ENCODE data around the gene EXOSC2. TPM values are rescaled to one million over a fixed set of nuclear protein-coding genes. Genes with fewer than 3 reads are reported as not detected.
A peak's percentile ranks its signal among the peaks of the same experiment; 100 is the strongest.

The EXOSC2 gene
- total RNA-seq, 1 donor from 2014 or later, result 75.5 TPM

DNA sequence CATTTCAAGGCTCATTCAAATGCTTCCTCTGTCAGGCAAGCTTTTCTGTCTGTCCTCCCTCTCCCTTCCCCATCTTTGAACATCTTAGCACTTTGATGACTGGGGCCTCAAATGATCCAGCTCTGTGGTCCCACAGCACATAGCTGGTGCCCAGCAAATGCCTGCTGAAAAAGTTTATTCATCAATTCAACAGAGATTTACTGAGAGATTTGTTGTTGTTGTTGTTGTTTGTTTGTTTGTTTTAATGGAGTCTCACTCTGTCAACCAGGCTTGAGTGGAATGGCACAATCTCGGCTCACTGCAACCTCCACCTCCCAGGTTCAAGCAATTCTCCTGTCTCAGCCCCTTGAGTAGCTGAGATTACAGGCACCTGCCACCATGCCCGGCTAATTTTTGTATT lies 6.0 kb upstream of the EXOSC2 start:
- Histone ChIP-seq H3F3A (ENCODE audit: low read depth) (peaks cover 31% of the 10 kb centered on the region), H3K4me2 (no peak overlapping the region), H3K9ac (no peak overlapping the region), H2AFZ (replicated peaks) (no peak overlapping the region), H3K27ac (no peak overlapping the region), H3K4me1 (peaks cover 18% of the 10 kb centered on the region), H3K36me3 (no peaks in the 10 kb centered on the region), H4K20me1 (ENCODE audit: low read depth) (no peaks in the 10 kb centered on the region), H3K79me2 (ENCODE audit: low read depth) (no peaks in the 10 kb centered on the region), H3K9me3 (ENCODE audit: low read depth) (no peaks in the 10 kb centered on the region), H3K4me3 (no peak overlapping the region), H3K27me3 (peaks cover 6% of the 10 kb centered on the region)
- Mint-ChIP-seq H3K9me3 (peaks cover 10% of the 10 kb centered on the region), H3K27ac (peak overlapping the region; percentile 6), H3K27me3 (ENCODE audit: insufficient read depth, low read depth) (peaks cover 33% of the 10 kb centered on the region), H3K36me3 (peaks cover 2% of the 10 kb centered on the region), H3K4me3 (no peak overlapping the region), H3K4me1 (peaks cover 25% of the 10 kb centered on the region)
- DNase-seq (ENCODE audit: low spot score), result no peak
- no peak for TF ChIP-seq EZH2 (IDR thresholded peaks at IDR 0.05)
- TF ChIP-seq, protein P1, sequence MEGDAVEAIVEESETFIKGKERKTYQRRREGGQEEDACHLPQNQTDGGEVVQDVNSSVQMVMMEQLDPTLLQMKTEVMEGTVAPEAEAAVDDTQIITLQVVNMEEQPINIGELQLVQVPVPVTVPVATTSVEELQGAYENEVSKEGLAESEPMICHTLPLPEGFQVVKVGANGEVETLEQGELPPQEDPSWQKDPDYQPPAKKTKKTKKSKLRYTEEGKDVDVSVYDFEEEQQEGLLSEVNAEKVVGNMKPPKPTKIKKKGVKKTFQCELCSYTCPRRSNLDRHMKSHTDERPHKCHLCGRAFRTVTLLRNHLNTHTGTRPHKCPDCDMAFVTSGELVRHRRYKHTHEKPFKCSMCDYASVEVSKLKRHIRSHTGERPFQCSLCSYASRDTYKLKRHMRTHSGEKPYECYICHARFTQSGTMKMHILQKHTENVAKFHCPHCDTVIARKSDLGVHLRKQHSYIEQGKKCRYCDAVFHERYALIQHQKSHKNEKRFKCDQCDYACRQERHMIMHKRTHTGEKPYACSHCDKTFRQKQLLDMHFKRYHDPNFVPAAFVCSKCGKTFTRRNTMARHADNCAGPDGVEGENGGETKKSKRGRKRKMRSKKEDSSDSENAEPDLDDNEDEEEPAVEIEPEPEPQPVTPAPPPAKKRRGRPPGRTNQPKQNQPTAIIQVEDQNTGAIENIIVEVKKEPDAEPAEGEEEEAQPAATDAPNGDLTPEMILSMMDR (IDR thresholded peaks at IDR 0.05), result no peak
- TF ChIP-seq EZH2phosphoT487 (IDR thresholded peaks at IDR 0.05), result no peak

DNA sequence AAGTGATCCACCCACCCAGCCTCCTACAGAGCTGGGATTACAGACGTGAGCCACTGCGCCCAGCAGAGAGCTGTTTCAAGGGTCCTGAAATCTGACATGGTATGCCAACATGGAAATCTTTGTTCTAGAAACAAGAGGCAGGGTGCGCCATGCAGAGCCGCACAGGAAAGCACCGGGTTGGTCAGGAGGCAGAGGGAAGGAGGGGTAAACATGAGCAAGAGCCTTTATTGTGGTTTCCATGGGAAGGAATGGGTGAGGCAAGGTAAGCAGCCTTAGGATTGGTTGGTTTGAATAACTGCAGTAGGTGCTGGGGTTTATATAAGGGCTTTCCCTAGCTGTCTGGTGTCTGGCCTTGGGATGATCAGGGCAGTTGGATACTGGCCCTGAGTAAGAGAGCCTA lies 5.5 kb upstream of the EXOSC2 start:
- H4K20me1 ChIP-seq (ENCODE audit: low read depth), result no peaks in the 10 kb centered on the region
- Mint-ChIP-seq H3K4me3 (no peak overlapping the region), H3K36me3 (peaks cover 2% of the 10 kb centered on the region), H3K9me3 (peaks cover 8% of the 10 kb centered on the region), H3K4me1 (peaks cover 29% of the 10 kb centered on the region), H3K27me3 (ENCODE audit: insufficient read depth, low read depth) (peaks cover 31% of the 10 kb centered on the region), H3K27ac (no peak overlapping the region)
- no peaks in the 10 kb centered on the region for H3K9me3 ChIP-seq (ENCODE audit: low read depth)
- TF ChIP-seq, protein P1 (IDR thresholded peaks at IDR 0.05), result no peak
- no peak for TF ChIP-seq EZH2 (IDR thresholded peaks at IDR 0.05)
- no peak for TF ChIP-seq EZH2phosphoT487 (IDR thresholded peaks at IDR 0.05)
- H3K27ac ChIP-seq, result no peak overlapping the region
- no peaks in the 10 kb centered on the region for H3K36me3 ChIP-seq
- no peak for DNase-seq (ENCODE audit: low spot score)
- peaks cover 34% of the 10 kb centered on the region for H3F3A ChIP-seq (ENCODE audit: low read depth)
- H3K27me3 ChIP-seq, result peaks cover 2% of the 10 kb centered on the region
- H3K9ac ChIP-seq, result no peak overlapping the region
- peaks cover 22% of the 10 kb centered on the region for H3K4me1 ChIP-seq
- no peak overlapping the region for H3K4me3 ChIP-seq
- H3K4me2 ChIP-seq, result no peak overlapping the region
- H2AFZ ChIP-seq (replicated peaks), result no peak overlapping the region
- H3K79me2 ChIP-seq (ENCODE audit: low read depth), result no peaks in the 10 kb centered on the region

DNA sequence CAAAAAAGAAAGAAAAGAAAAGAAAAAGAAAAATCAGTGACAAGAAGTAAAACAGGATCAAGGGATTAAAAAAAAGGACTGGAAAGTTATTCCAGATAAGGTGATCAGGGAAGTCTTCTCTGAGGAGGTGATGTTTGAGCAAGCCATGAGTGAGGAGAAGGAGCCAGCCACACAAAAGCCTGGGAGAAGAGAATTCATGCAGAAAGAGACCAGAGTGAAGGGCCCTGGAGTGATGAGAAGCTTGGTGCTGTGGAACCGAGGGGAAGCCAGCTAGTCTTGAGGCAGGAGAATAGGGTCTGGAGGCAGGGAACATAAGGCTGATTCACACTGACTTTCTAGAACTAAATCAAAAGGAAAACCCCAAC lies 4.0 kb upstream of the EXOSC2 start:
- TF ChIP-seq EZH2phosphoT487 (IDR thresholded peaks at IDR 0.05) (no peak), EZH2 (IDR thresholded peaks at IDR 0.05) (no peak)
- TF ChIP-seq, protein P1 (IDR thresholded peaks at IDR 0.05), result no peak
- Histone ChIP-seq H3K36me3 (no peaks in the 10 kb centered on the region), H3K27ac (no peak overlapping the region), H2AFZ (replicated peaks) (peak overlapping the region; percentile 95), H3K4me2 (peak overlapping the region; percentile 62), H3K9me3 (ENCODE audit: low read depth) (no peaks in the 10 kb centered on the region), H3K9ac (no peak overlapping the region), H3K4me3 (peak overlapping the region; percentile 22), H4K20me1 (ENCODE audit: low read depth) (peaks cover 6% of the 10 kb centered on the region), H3K27me3 (no peaks in the 10 kb centered on the region), H3K4me1 (peaks cover 26% of the 10 kb centered on the region), H3F3A (ENCODE audit: low read depth) (peaks cover 34% of the 10 kb centered on the region), H3K79me2 (ENCODE audit: low read depth) (peaks cover 9% of the 10 kb centered on the region)
- H3K36me3 Mint-ChIP-seq, result peaks cover 2% of the 10 kb centered on the region
- H3K4me3 Mint-ChIP-seq, result no peak overlapping the region
- DNase-seq (ENCODE audit: low spot score), result no peak
- peaks cover 36% of the 10 kb centered on the region for H3K4me1 Mint-ChIP-seq
- peaks cover 8% of the 10 kb centered on the region for H3K9me3 Mint-ChIP-seq
- H3K27ac Mint-ChIP-seq, result no peak overlapping the region
- peaks cover 31% of the 10 kb centered on the region for H3K27me3 Mint-ChIP-seq (ENCODE audit: insufficient read depth, low read depth)
